A549 (cell line): ENCODE results near the gene LDLRAP1. TPM values are rescaled to one million over a fixed set of nuclear protein-coding genes. Genes with fewer than 3 reads are reported as not detected.

ENCODE experiments used
- ATAC-seq, 2 experiments: fragments of 200-7000 bp in 1 of 2; fragments of >200 bp in 1 of 2; cut with Nextera tagmentation in 1 of 2; cut with Tn5 transposase in 1 of 2; 3 replicates each; pipeline versions ENCODE4 v1.8.0 to v1.9.1; 2018 to 2020; ENCODE audit warnings: mild to moderate bottlenecking in 1 of 2, moderate library complexity in 1 of 2
- CTCF ChIA-PET: fragments of 300-600 bp; sonication (Branson Sonifier 250); formaldehyde crosslinking; extraction: SDS; loops from one replicate; lab custom pipeline; 2021; ENCODE audit warnings: antibody characterized with exemption, inconsistent platforms; lab: Yijun Ruan, JAX
- POLR2A ChIA-PET: fragments of 350-600 bp; formaldehyde crosslinking; extraction: SDS; loops from one replicate; lab custom pipeline; 2021; ENCODE audit warnings: antibody characterized with exemption, inconsistent platforms; lab: Yijun Ruan, JAX
- DNase-seq, 2 experiments: peaks; one replicate each; pipeline versions ENCODE4 v3.0.0 to v3.0.0-alpha.2; 2011 to 2016; ENCODE audit warnings: low read depth in 1 of 2, low spot score in 1 of 2
- FAIRE-seq: peaks from 2 replicates; lab custom pipeline; 2011; peaks lifted over from hg19 to GRCh38; lab: Jason Lieb, UNC
- H3K27ac ChIP-seq, 2 experiments: fragments of >200 bp; sonication (Bioruptor Twin); formaldehyde crosslinking; 3 replicates each; pipeline ENCODE4 v1.5.1; 2016 to 2017
- H3K4me1 ChIP-seq: fragments of >200 bp; sonication (Bioruptor Twin); formaldehyde crosslinking; 3 replicates; pipeline ENCODE4 v1.6.1; 2016
- H3K4me2 ChIP-seq: fragments of >200 bp; sonication (Bioruptor Twin); formaldehyde crosslinking; 3 replicates; pipeline ENCODE4 v1.6.1; 2016
- H3K4me3 ChIP-seq: fragments of >200 bp; sonication (Bioruptor Twin); formaldehyde crosslinking; 3 replicates; pipeline ENCODE4 v1.5.1; 2016
- H3K9me3 ChIP-seq: fragments of >200 bp; sonication (Bioruptor Twin); formaldehyde crosslinking; 3 replicates; pipeline ENCODE4 v1.6.1; 2016
- CBX2 ChIP-seq: fragments of 200-600 bp; sonication (generic); IDR thresholded peaks from 2 replicates; pipeline ENCODE4 v1.6.1; 2016; ENCODE audit warnings: low read depth, mild to moderate bottlenecking, borderline replicate concordance
- CBX8 ChIP-seq: fragments of 200-600 bp; sonication (generic); IDR thresholded peaks from 2 replicates; pipeline ENCODE4 v1.6.1; 2016
- CHD4 ChIP-seq: fragments of 200-600 bp; sonication (generic); IDR thresholded peaks from 2 replicates; pipeline ENCODE4 v1.6.1; 2016; ENCODE audit warnings: antibody characterized with exemption, mild to moderate bottlenecking, borderline replicate concordance
- EHF ChIP-seq: fragments of 250-450 bp; sonication (Bioruptor Pico); IDR thresholded peaks from 2 replicates; pipeline ENCODE4 v1.5.0; 2020; ENCODE audit warnings: mild to moderate bottlenecking
- EHMT2 ChIP-seq: fragments of 200-600 bp; sonication (generic); IDR thresholded peaks from 2 replicates; pipeline ENCODE4 v1.6.1; 2016; ENCODE audit warnings: antibody characterized with exemption, low read depth, mild to moderate bottlenecking, moderate library complexity
- EP300 ChIP-seq, 2 experiments: fragments of >200 bp; sonication (Bioruptor Twin); formaldehyde crosslinking; IDR thresholded peaks; 2 replicates in 1 of 2; 3 replicates in 1 of 2; pipeline ENCODE4 v1.6.1; 2016 to 2017
- FOSL2 ChIP-seq, 2 experiments: fragments of 450-650 bp in 1 of 2; fragments of >200 bp in 1 of 2; sonication (Bioruptor Twin) in 1 of 2; formaldehyde crosslinking; IDR thresholded peaks; 2 replicates each; pipeline versions ENCODE4 v1.5.0 to v1.6.1; 2016 to 2020; ENCODE audit warnings: mild to moderate bottlenecking in 1 of 2, moderate library complexity in 1 of 2
- GATA3 ChIP-seq: IDR thresholded peaks from 2 replicates; pipeline ENCODE4 v1.6.1; 2012; ENCODE audit warnings: borderline replicate concordance
- HDAC2 ChIP-seq: fragments of 200-600 bp; sonication (generic); IDR thresholded peaks from 2 replicates; pipeline ENCODE4 v1.6.1; 2016
- MAFK ChIP-seq: fragments of 450-650 bp; IDR thresholded peaks from 2 replicates; pipeline ENCODE4 v1.6.1; 2014; ENCODE audit not compliant: partially characterized antibody
- NFE2L2 ChIP-seq: fragments of 150-350 bp; conservative IDR thresholded peaks from 2 replicates; pipeline ENCODE4 v1.6.1; 2014; ENCODE audit warnings: low read length
- NPAS2 ChIP-seq: fragments of 250-450 bp; sonication (Bioruptor Pico); IDR thresholded peaks from 2 replicates; pipeline ENCODE4 v1.8.0; 2022; ENCODE audit warnings: mild to moderate bottlenecking, moderate library complexity, borderline replicate concordance
- NR3C1 ChIP-seq: fragments of >200 bp; sonication (Bioruptor Twin); formaldehyde crosslinking; IDR thresholded peaks from 3 replicates; pipeline ENCODE4 v1.6.1; 2017
- PHF8 ChIP-seq: fragments of 200-600 bp; sonication (generic); IDR thresholded peaks from 2 replicates; pipeline ENCODE4 v1.6.1; 2016; ENCODE audit warnings: low read depth, mild to moderate bottlenecking, antibody characterized with exemption, moderate library complexity, borderline replicate concordance
- POLR2A ChIP-seq: IDR thresholded peaks from 2 replicates; pipeline ENCODE4 v1.6.1; 2012; ENCODE audit warnings: mild to moderate bottlenecking, low read length
- POLR2AphosphoS2 ChIP-seq: conservative IDR thresholded peaks from 2 replicates; pipeline ENCODE4 v1.6.1; 2012; ENCODE audit warnings: low read length, improper control_type of control experiment, inconsistent platforms
- RARB ChIP-seq: fragments of 250-450 bp; sonication (Bioruptor Pico); IDR thresholded peaks from 2 replicates; pipeline ENCODE4 v1.8.0; 2021; ENCODE audit warnings: mild to moderate bottlenecking, moderate library complexity
- SREBF2 ChIP-seq: fragments of 450-650 bp; IDR thresholded peaks from 2 replicates; pipeline ENCODE4 v1.6.1; 2014; ENCODE audit warnings: mild to moderate bottlenecking, moderate library complexity
- ZC3H11A ChIP-seq: fragments of 450-650 bp; IDR thresholded peaks from 2 replicates; pipeline ENCODE4 v1.6.1; 2014; ENCODE audit warnings: antibody characterized with exemption, mild to moderate bottlenecking
- ZNF302 ChIP-seq: fragments of 250-450 bp; sonication (Bioruptor Pico); IDR thresholded peaks from 2 replicates; pipeline ENCODE4 v1.9.0; 2021; ENCODE audit warnings: inconsistent platforms, mild to moderate bottlenecking, moderate library complexity
- ZSCAN20 ChIP-seq: fragments of 250-450 bp; sonication (Bioruptor Pico); IDR thresholded peaks from 2 replicates; pipeline ENCODE4 v1.8.0; 2022; ENCODE audit warnings: mild to moderate bottlenecking, moderate library complexity
- WGBS: methylation state at CpG from one replicate; pipeline ENCODE4 v1.1.6; 2017; ENCODE audit errors: missing lambda C conversion rate; 5-methylcytosine and 5-hydroxymethylcytosine counted together
- polyA plus RNA-seq, 4 experiments: library from polyadenylated mRNA; depleted of rRNA in 3 of 4; stranded (reverse); fragments of >200 nt; fragmentation: RNase III in 1 of 4; extraction: RNeasy Plus Mini Kit Qiagen cat#74134 plus additional on column Dnase treatment in 1 of 4; gene quantifications; 2 replicates in 3 of 4; 3 replicates in 1 of 4; pipeline ENCODE4 v1.2.3, GENCODE V29; 2011 to 2017
- TF ChIP-seq, protein P1 (sequence below): fragments of 200-600 bp; sonication (generic); IDR thresholded peaks from 2 replicates; pipeline ENCODE4 v1.6.1; 2016; ENCODE audit warnings: antibody characterized with exemption, mild to moderate bottlenecking, moderate library complexity
- TF ChIP-seq, protein P2 (sequence below): IDR thresholded peaks from 2 replicates; pipeline ENCODE4 v1.6.1; 2012
- TF ChIP-seq, protein P3 (sequence below): fragments of 250-450 bp; sonication (Bioruptor Pico); IDR thresholded peaks from 2 replicates; pipeline ENCODE4 v1.5.0; 2020; ENCODE audit warnings: low read depth, mild to moderate bottlenecking, moderate library complexity
- TF ChIP-seq, protein P4 (sequence below): fragments of 250-450 bp; sonication (Bioruptor Pico); IDR thresholded peaks from 2 replicates; pipeline ENCODE4 v1.5.0; 2021; ENCODE audit warnings: mild to moderate bottlenecking, moderate library complexity, borderline replicate concordance

The LDLRAP1 gene
- polyA plus RNA-seq, 2 of the 4 experiments (the other 2 are of a cell fraction), result 7.9 to 10.1 TPM

DNA sequence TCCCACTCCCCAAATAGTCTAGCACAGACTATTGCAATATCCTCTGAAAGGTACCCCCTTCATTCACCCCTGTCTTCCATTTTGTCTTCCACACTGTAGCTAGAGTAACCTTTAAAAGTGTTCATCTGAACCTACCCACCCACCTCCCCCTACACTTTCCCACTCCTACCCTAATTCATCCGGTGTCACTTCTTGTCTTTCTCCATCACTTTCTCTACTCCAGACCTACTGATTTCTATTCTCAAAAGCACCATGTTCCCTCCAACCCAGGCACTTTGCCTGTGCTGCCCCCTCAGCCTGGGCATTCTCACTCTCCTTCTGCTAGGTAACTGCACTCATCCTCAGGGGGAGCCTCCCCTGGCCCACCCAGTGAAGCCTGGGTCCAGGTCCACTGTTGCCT is 68.4 kb downstream of the LDLRAP1 start:
- Histone ChIP-seq H3K4me1 (0 out of 3 replicates have a peak, but pooled peaks cover 8% of the 10 kb centered on the region), H3K4me2 (no peak overlapping the region), H3K4me3 (no peak overlapping the region), H3K27ac (no peak overlapping the region), H3K9me3 (no peaks in the 10 kb centered on the region)
- ATAC-seq (no peak), DNase-seq (no peak), FAIRE-seq (no peak)
- ChIA-PET CTCF (interaction anchor here (0.6 to 2.7 kb wide), 2 partner anchors 8 to 16 kb away, joined by 5 to 9 read pairs; no protein-coding TSS in a partner anchor), POLR2A (no interaction called here)
- TF ChIP-seq CBX2 (no peak), EP300 (IDR thresholded peaks at IDR 0.05) (no peak), POLR2AphosphoS2 (no peak), RARB (CRISPR knock-in tag) (no peak), EHMT2 (no peak), FOSL2 (IDR thresholded peaks at IDR 0.05) (no peak), FOSL2 (CRISPR knock-in tag; IDR thresholded peaks at IDR 0.05) (no peak), NFE2L2 (no peak)
- TF ChIP-seq, protein P1, sequence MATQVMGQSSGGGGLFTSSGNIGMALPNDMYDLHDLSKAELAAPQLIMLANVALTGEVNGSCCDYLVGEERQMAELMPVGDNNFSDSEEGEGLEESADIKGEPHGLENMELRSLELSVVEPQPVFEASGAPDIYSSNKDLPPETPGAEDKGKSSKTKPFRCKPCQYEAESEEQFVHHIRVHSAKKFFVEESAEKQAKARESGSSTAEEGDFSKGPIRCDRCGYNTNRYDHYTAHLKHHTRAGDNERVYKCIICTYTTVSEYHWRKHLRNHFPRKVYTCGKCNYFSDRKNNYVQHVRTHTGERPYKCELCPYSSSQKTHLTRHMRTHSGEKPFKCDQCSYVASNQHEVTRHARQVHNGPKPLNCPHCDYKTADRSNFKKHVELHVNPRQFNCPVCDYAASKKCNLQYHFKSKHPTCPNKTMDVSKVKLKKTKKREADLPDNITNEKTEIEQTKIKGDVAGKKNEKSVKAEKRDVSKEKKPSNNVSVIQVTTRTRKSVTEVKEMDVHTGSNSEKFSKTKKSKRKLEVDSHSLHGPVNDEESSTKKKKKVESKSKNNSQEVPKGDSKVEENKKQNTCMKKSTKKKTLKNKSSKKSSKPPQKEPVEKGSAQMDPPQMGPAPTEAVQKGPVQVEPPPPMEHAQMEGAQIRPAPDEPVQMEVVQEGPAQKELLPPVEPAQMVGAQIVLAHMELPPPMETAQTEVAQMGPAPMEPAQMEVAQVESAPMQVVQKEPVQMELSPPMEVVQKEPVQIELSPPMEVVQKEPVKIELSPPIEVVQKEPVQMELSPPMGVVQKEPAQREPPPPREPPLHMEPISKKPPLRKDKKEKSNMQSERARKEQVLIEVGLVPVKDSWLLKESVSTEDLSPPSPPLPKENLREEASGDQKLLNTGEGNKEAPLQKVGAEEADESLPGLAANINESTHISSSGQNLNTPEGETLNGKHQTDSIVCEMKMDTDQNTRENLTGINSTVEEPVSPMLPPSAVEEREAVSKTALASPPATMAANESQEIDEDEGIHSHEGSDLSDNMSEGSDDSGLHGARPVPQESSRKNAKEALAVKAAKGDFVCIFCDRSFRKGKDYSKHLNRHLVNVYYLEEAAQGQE, result no peak
- 100% methylated on average over 1 of the region's 1 CpG for WGBS

DNA sequence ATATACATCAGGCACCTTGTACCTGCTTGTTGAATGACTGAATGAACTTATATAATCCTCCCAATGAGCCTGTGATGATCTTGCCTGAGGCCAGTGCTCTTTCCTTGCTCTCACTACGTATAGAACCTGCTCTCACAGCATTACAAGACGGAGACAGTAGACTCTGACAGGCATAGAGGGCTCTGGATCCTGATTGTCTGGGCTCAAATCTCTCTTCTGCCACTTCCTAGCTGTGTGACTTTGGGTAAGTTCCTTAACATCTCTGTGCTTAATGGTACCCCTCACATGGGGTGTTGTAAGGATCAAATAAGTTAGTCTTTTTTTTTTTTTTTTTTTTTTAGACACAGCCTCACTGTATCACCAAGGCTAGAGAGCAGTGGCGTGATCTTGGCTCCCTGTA is 69.0 kb downstream of the LDLRAP1 start:
- Histone ChIP-seq H3K27ac (no peak overlapping the region), H3K4me3 (no peak overlapping the region), H3K4me2 (no peak overlapping the region), H3K9me3 (no peaks in the 10 kb centered on the region), H3K4me1 (0 out of 3 replicates have a peak, but pooled peaks cover 8% of the 10 kb centered on the region)
- DNase-seq, result no peak
- ATAC-seq, result no peak
- 36% methylated on average over 3 of the region's 3 CpGs for WGBS
- FAIRE-seq, result no peak
- TF ChIP-seq EHF (CRISPR knock-in tag) (no peak), POLR2A (no peak), CBX8 (no peak), MAFK (no peak), ZC3H11A (no peak), GATA3 (no peak), NPAS2 (CRISPR knock-in tag) (no peak), CHD4 (no peak), ZSCAN20 (CRISPR knock-in tag) (no peak), FOSL2 (IDR thresholded peaks at IDR 0.05) (no peak), FOSL2 (CRISPR knock-in tag; IDR thresholded peaks at IDR 0.05) (no peak), SREBF2 (no peak), HDAC2 (no peak), EHMT2 (no peak), NR3C1 (no peak), ZNF302 (CRISPR knock-in tag) (no peak), PHF8 (no peak)
- TF ChIP-seq, protein P2, sequence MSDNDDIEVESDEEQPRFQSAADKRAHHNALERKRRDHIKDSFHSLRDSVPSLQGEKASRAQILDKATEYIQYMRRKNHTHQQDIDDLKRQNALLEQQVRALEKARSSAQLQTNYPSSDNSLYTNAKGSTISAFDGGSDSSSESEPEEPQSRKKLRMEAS, result no peak
- TF ChIP-seq, protein P3, sequence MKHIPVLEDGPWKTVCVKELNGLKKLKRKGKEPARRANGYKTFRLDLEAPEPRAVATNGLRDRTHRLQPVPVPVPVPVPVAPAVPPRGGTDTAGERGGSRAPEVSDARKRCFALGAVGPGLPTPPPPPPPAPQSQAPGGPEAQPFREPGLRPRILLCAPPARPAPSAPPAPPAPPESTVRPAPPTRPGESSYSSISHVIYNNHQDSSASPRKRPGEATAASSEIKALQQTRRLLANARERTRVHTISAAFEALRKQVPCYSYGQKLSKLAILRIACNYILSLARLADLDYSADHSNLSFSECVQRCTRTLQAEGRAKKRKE (CRISPR knock-in tag), result no peak
- TF ChIP-seq, protein P4, sequence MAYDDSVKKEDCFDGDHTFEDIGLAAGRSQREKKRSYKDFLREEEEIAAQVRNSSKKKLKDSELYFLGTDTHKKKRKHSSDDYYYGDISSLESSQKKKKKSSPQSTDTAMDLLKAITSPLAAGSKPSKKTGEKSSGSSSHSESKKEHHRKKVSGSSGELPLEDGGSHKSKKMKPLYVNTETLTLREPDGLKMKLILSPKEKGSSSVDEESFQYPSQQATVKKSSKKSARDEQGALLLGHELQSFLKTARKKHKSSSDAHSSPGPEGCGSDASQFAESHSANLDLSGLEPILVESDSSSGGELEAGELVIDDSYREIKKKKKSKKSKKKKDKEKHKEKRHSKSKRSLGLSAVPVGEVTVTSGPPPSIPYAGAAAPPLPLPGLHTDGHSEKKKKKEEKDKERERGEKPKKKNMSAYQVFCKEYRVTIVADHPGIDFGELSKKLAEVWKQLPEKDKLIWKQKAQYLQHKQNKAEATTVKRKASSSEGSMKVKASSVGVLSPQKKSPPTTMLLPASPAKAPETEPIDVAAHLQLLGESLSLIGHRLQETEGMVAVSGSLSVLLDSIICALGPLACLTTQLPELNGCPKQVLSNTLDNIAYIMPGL (CRISPR knock-in tag), result no peak
- ChIA-PET POLR2A (no interaction called here), CTCF (no interaction called here)
